HEK293T (cell line): Measurements from ENCODE around the gene HOXA4.

Experiments
- BHLHE40 ChIP-seq: fragments of 450-650 bp; IDR thresholded peaks from 2 replicates; pipeline ENCODE4 v1.6.1; 2016; ENCODE audit warnings: mild to moderate bottlenecking, moderate library complexity, borderline replicate concordance
- FOXK2 ChIP-seq: fragments of 450-650 bp; IDR thresholded peaks from 2 replicates; pipeline ENCODE4 v1.6.1; 2016; ENCODE audit warnings: mild to moderate bottlenecking
- FOXM1 ChIP-seq: fragments of 450-650 bp; IDR thresholded peaks from 2 replicates; pipeline ENCODE4 v1.6.1; 2017; ENCODE audit warnings: mild to moderate bottlenecking, borderline replicate concordance
- HDGF ChIP-seq: fragments of 450-650 bp; IDR thresholded peaks from 2 replicates; pipeline ENCODE4 v1.6.1; 2017; ENCODE audit warnings: antibody characterized with exemption, borderline replicate concordance
- PKNOX1 ChIP-seq: fragments of 450-650 bp; IDR thresholded peaks from 2 replicates; pipeline ENCODE4 v1.6.1; 2016
- SP1 ChIP-seq: fragments of 450-650 bp; IDR thresholded peaks from 2 replicates; pipeline ENCODE4 v1.6.1; 2017
- TARDBP ChIP-seq: fragments of 450-650 bp; IDR thresholded peaks from 2 replicates; pipeline ENCODE4 v1.6.1; 2016
- ZNF384 ChIP-seq: fragments of 450-650 bp; IDR thresholded peaks from 2 replicates; pipeline ENCODE4 v1.6.1; 2016

DNA sequence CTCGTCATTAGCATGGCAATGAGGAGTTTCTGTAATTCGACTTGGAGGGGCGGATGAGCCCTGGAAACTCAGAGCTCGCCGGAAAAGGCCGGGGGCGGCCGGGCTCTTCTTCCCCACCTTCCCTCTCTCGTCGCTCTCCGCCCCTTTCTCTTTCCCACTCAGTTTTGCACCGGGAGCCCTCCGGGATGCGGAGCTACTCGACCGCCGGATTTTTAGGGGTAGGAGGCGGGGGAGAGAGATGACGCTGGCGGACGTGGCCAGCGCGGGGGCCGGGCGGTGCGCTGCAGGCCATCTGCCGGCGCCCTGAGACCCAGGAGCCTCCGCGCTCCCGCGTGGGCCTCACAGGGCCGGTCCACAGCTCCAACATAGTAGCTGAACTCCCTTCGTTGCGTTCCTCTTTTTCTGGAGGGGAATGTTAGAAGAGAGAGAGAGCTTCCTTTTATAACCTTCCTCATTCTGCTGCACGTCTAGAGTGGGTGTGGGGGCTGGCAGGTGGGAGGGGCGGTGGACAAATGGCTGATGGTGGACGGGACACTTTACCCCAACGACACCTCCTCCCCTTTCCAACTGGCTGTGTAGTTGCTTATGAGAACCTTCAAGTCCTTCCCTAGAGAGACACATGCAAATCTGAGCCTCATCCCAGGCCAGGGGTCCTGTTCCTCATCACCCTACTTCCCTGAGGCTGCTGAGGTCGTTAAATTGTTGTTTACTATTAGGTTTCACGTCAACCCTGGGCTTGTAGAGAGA is 33.6 kb downstream of the HOXA4 start:
- TF ChIP-seq BHLHE40 (no peak), HDGF (no peak), PKNOX1 (no peak), ZNF384 (no peak), TARDBP (no peak), FOXK2 (no peak), FOXM1 (no peak), SP1 (no peak)
